Measurements from ENCODE around the gene CCDC192. TPM values are rescaled to one million over a fixed set of nuclear protein-coding genes. Genes with fewer than 3 reads are reported as not detected.
"Not testable (repeated sequence)": the region's sequence is repeated elsewhere in the genome, so short reads cannot be mapped to it uniquely, and the experiment has no call there.

The CCDC192 gene
- total and polyA plus RNA-seq, 9 donors: 0.26 to 2.6 (median 0.91) TPM; not detected in 1

- intact Hi-C loops (cut with DNase I): loop anchor here in 1 of 4 donors (10.0 kb wide), 1 partner anchor 463 kb away; no protein-coding TSS in a partner anchor
Observed at GRCh38 chr5:127741412-127741811, 38.2 kb downstream of the CCDC192 start.

GRCh38 chr5:127744241-127744640, 41.0 kb downstream of the CCDC192 start:
- Histone ChIP-seq H3K4me1 (ENCODE audit: insufficient read depth) (no peaks in the 10 kb centered on the region), H3K9me3 (no peaks in the 10 kb centered on the region), H3K27ac (no peak overlapping the region), H3K4me3 (no peak overlapping the region), H3K36me3 (no peaks in the 10 kb centered on the region), H3K27me3 (no peaks in the 10 kb centered on the region)
- intact Hi-C loops (cut with DNase I): loop anchor here in 1 of 4 donors (10.0 kb wide), 1 partner anchor 461 kb away; no protein-coding TSS in a partner anchor
- DNase-seq: no peak
- TF ChIP-seq EP300 (IDR thresholded peaks at IDR 0.05): no peak
- TF ChIP-seq, protein P1, sequence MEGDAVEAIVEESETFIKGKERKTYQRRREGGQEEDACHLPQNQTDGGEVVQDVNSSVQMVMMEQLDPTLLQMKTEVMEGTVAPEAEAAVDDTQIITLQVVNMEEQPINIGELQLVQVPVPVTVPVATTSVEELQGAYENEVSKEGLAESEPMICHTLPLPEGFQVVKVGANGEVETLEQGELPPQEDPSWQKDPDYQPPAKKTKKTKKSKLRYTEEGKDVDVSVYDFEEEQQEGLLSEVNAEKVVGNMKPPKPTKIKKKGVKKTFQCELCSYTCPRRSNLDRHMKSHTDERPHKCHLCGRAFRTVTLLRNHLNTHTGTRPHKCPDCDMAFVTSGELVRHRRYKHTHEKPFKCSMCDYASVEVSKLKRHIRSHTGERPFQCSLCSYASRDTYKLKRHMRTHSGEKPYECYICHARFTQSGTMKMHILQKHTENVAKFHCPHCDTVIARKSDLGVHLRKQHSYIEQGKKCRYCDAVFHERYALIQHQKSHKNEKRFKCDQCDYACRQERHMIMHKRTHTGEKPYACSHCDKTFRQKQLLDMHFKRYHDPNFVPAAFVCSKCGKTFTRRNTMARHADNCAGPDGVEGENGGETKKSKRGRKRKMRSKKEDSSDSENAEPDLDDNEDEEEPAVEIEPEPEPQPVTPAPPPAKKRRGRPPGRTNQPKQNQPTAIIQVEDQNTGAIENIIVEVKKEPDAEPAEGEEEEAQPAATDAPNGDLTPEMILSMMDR (IDR thresholded peaks at IDR 0.05): no peak
- TF ChIP-seq POLR2A (IDR thresholded peaks at IDR 0.05): no peak

More at GRCh38 chr5:127741412-127741811, 38.2 kb downstream of the CCDC192 start:
- Histone ChIP-seq H3K36me3 (no peaks in the 10 kb centered on the region), H3K27me3 (no peaks in the 10 kb centered on the region), H3K27ac (no peak overlapping the region), H3K4me1 (ENCODE audit: insufficient read depth) (no peaks in the 10 kb centered on the region), H3K9me3 (no peaks in the 10 kb centered on the region), H3K4me3 (no peak overlapping the region)
- TF ChIP-seq POLR2A (IDR thresholded peaks at IDR 0.05) (no peak), EP300 (IDR thresholded peaks at IDR 0.05) (no peak)
- TF ChIP-seq, protein P1 (IDR thresholded peaks at IDR 0.05): no peak
- no peak for DNase-seq

GRCh38 chr5:127746756-127747155, 43.6 kb downstream of the CCDC192 start:
- no peak overlapping the region for H3K27ac ChIP-seq
- H3K4me1 ChIP-seq (ENCODE audit: insufficient read depth): no peaks in the 10 kb centered on the region
- no peaks in the 10 kb centered on the region for H3K9me3 ChIP-seq
- DNase-seq: no peak
- no peaks in the 10 kb centered on the region for H3K27me3 ChIP-seq
- intact Hi-C loops (cut with DNase I): loop anchor here in 1 of 4 donors (10.0 kb wide), 1 partner anchor 458 kb away; no protein-coding TSS in a partner anchor
- 74 to 88% (median 83%) methylated on average over 1 of the region's 1 CpG for WGBS, 3 donors
- H3K36me3 ChIP-seq: no peaks in the 10 kb centered on the region
- no peak overlapping the region for H3K4me3 ChIP-seq
- TF ChIP-seq, protein P1 (IDR thresholded peaks at IDR 0.05): peak in 2 of 3 donors; percentile 31 to 39
- TF ChIP-seq EP300 (IDR thresholded peaks at IDR 0.05) (no peak), POLR2A (IDR thresholded peaks at IDR 0.05) (no peak)

- intact Hi-C loops (cut with DNase I): loop anchor here in 1 of 4 donors (10.0 kb wide), 1 partner anchor 452 kb away; no protein-coding TSS in a partner anchor
- DNase-seq; H3K27me3 ChIP-seq; H3K9me3 ChIP-seq; H3K27ac ChIP-seq; H3K4me1 ChIP-seq (ENCODE audit: insufficient read depth); H3K36me3 ChIP-seq; H3K4me3 ChIP-seq: not testable (repeated sequence)
- WGBS, 3 donors: 75 to 84% (median 78%) methylated on average over 27 to 32 of the region's 32 CpGs
Observed at GRCh38 chr5:127752503-127753265, 49.5 kb downstream of the CCDC192 start.

- Histone ChIP-seq H3K9me3 (no peaks in the 10 kb centered on the region), H3K4me3 (no peak overlapping the region), H3K4me1 (ENCODE audit: insufficient read depth) (peaks cover 2% of the 10 kb centered on the region), H3K36me3 (no peaks in the 10 kb centered on the region), H3K27me3 (no peaks in the 10 kb centered on the region), H3K27ac (no peak overlapping the region)
- peak in 1 of 5 donors; percentile 18 for DNase-seq
- no peak for TF ChIP-seq POLR2A (IDR thresholded peaks at IDR 0.05)
- no peak for TF ChIP-seq EP300 (IDR thresholded peaks at IDR 0.05)
- TF ChIP-seq, protein P1 (IDR thresholded peaks at IDR 0.05): no peak
- WGBS, 3 donors: 6 to 17% (median 10%) methylated on average over 4 of the region's 4 CpGs
- intact Hi-C loops (cut with DNase I): loop anchor here in 1 of 4 donors (10.0 kb wide), 1 partner anchor 451 kb away; no protein-coding TSS in a partner anchor
Observed at GRCh38 chr5:127754259-127754658, 51.1 kb downstream of the CCDC192 start.

Measured in ovary (tissue), 9 donors.